ENCODE data around the gene C9orf50. TPM values are rescaled to one million over a fixed set of nuclear protein-coding genes. Genes with fewer than 3 reads are reported as not detected.

The C9orf50 gene
- total and polyA plus RNA-seq, 2 donors (not counting 3 experiments of a cell fraction or from before 2014, with no cell fraction given), result not detected

DNA sequence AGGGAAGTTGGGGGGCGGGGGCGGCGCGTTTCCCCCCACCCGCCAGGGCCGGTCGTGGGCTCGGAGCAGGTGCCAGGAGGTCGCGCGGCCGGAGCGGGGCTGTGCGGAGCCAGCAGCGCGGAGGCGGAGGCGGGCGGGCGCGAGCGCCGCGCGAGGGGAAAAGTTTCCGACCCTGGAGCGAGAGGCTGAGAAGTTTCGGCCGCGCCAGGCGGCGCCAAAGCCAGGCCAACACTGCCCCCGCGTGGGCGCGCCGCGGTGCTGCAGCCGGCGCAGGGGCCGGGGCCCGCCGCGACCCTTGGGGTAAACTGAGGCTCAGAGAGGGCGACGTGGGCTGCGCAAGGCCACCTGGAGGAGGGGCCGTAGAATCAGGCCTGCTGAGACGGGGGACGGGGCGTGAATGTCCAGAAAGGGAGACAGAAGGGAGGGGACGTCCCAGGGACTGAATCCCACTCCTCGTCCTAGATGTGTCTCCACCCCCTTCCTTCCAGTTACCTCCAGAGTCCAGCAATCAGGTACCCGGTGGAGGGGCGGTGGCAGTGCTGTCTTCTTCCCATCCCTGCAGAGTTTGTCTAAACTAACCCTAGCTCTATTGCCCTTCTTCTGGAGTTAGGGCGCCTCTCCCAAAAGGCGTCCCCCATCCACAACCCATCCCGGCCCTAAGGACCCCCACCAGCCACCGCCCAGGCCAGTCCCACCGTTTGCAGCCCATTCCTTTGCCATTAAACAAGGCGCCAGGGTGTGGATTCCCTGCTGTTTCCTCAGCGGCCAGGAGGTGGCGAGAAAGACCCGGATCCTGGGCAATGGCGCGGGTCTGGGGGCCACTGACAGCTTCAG is 10.2 kb downstream of the C9orf50 start:
- TF ChIP-seq POLR2AphosphoS5 (IDR thresholded peaks at IDR 0.05; ENCODE audit: insufficient read depth, low read depth, low read length) (peak; percentile 71), FOS (IDR thresholded peaks at IDR 0.05; ENCODE audit: borderline replicate concordance, insufficient read depth, low read length) (no peak), POLR2A (IDR thresholded peaks at IDR 0.05; ENCODE audit: low read depth, low read length) (no peak), EZH2 (IDR thresholded peaks at IDR 0.05; ENCODE audit: borderline replicate concordance, low read depth, low read length, severe bottlenecking) (peak; percentile 7), JUN (IDR thresholded peaks at IDR 0.05; ENCODE audit: borderline replicate concordance, insufficient read depth, insufficient read length, low read depth) (no peak), GATA2 (IDR thresholded peaks at IDR 0.05; ENCODE audit: insufficient read depth, insufficient read length, low read depth, low read length) (no peak), MYC (IDR thresholded peaks at IDR 0.05; ENCODE audit: low read depth, low read length) (no peak)
- TF ChIP-seq, protein P1, sequence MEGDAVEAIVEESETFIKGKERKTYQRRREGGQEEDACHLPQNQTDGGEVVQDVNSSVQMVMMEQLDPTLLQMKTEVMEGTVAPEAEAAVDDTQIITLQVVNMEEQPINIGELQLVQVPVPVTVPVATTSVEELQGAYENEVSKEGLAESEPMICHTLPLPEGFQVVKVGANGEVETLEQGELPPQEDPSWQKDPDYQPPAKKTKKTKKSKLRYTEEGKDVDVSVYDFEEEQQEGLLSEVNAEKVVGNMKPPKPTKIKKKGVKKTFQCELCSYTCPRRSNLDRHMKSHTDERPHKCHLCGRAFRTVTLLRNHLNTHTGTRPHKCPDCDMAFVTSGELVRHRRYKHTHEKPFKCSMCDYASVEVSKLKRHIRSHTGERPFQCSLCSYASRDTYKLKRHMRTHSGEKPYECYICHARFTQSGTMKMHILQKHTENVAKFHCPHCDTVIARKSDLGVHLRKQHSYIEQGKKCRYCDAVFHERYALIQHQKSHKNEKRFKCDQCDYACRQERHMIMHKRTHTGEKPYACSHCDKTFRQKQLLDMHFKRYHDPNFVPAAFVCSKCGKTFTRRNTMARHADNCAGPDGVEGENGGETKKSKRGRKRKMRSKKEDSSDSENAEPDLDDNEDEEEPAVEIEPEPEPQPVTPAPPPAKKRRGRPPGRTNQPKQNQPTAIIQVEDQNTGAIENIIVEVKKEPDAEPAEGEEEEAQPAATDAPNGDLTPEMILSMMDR (IDR thresholded peaks at IDR 0.05; ENCODE audit: extremely low read depth in 1 of 2, insufficient read depth in 1 of 2, low read depth in 1 of 2, low read length in 2 of 2), result peak; percentile 86 to 96
- TF ChIP-seq, protein P2, sequence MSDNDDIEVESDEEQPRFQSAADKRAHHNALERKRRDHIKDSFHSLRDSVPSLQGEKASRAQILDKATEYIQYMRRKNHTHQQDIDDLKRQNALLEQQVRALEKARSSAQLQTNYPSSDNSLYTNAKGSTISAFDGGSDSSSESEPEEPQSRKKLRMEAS (IDR thresholded peaks at IDR 0.05; ENCODE audit: insufficient read depth, insufficient read length), result no peak
- no peaks in the 10 kb centered on the region for H3K79me2 ChIP-seq (ENCODE audit: control insufficient read depth, insufficient read depth, low read length)
- dilution Hi-C loops (cut with MboI; ENCODE audit: extremely low pct_ligation_motif_present, low sequenced_read_pairs), result no loop called here
- peak; percentile 64 for DNase-seq (ENCODE audit: low read depth, low spot score)
- ChIA-PET CTCF (interaction anchor here (0.8 to 7.0 kb wide), 18 partner anchors 10 to 481 kb away, joined by 3 to 100 read pairs (median 4); partner anchors contain the start of genes C9orf50, IER5L and NTMT1), POLR2A (no interaction called here)
- peak overlapping the region; percentile 71 for H2AFZ ChIP-seq (ENCODE audit: low read depth, low read length)
- no peaks in the 10 kb centered on the region for H3K9me1 ChIP-seq (replicated peaks; ENCODE audit: control insufficient read depth, extremely low read depth, insufficient read depth, low read length)
- no TSS peak for BruUV-seq (replicated peaks)
- peak overlapping the region; percentile 69 for H3K4me2 ChIP-seq (ENCODE audit: insufficient read depth, low read length)
- peak overlapping the region; percentile 24 to 56 (median 46) for H3K4me3 ChIP-seq (replicated peaks in 1 of 3; ENCODE audit: insufficient read depth in 1 of 3, low read depth in 1 of 3, low read length in 3 of 3)
- H3K9ac ChIP-seq (replicated peaks; ENCODE audit: extremely low read depth, insufficient read depth, low read length), result peak overlapping the region; percentile 39
- H3K27ac ChIP-seq (ENCODE audit: insufficient read depth, low read depth, low read length), result peak overlapping the region; percentile 16
- peaks cover 0 to 5% of the 10 kb centered on the region in 2 experiments for H3K27me3 ChIP-seq (ENCODE audit: control insufficient read depth in 2 of 2, insufficient read depth in 2 of 2, low read length in 2 of 2)
- H4K20me1 ChIP-seq (replicated peaks; ENCODE audit: control insufficient read depth, extremely low read depth, insufficient read depth, low read length), result no peaks in the 10 kb centered on the region
- H3K4me1 ChIP-seq (ENCODE audit: control insufficient read depth, extremely low read depth, insufficient read depth, low read length), result peaks cover 14% of the 10 kb centered on the region
- no peaks in the 10 kb centered on the region for H3K36me3 ChIP-seq (ENCODE audit: control insufficient read depth in 2 of 2, extremely low read depth in 1 of 2, insufficient read depth in 2 of 2, low read length in 2 of 2)
- intact Hi-C loops (cut with micrococcal nuclease), result loop anchor here (1.0 to 10.0 kb wide), 8 partner anchors 14 to 606 kb away; no protein-coding TSS in a partner anchor
- peak; percentile 76 for FAIRE-seq
- H3K9me3 ChIP-seq (replicated peaks; ENCODE audit: control insufficient read depth, insufficient read depth, low read length), result no peaks in the 10 kb centered on the region
